Right hindlimb (tissue), 1 donor: ENCODE results near the gene ARL4C.

Source experiments
- DNase-seq: peaks from one replicate; pipeline ENCODE4 v3.0.0-alpha.2; 2018

ARL4C gene

GRCh38 chr2:234497594-234498235 is 834 bp upstream of the ARL4C start:
- DNase-seq = no peak

DNA sequence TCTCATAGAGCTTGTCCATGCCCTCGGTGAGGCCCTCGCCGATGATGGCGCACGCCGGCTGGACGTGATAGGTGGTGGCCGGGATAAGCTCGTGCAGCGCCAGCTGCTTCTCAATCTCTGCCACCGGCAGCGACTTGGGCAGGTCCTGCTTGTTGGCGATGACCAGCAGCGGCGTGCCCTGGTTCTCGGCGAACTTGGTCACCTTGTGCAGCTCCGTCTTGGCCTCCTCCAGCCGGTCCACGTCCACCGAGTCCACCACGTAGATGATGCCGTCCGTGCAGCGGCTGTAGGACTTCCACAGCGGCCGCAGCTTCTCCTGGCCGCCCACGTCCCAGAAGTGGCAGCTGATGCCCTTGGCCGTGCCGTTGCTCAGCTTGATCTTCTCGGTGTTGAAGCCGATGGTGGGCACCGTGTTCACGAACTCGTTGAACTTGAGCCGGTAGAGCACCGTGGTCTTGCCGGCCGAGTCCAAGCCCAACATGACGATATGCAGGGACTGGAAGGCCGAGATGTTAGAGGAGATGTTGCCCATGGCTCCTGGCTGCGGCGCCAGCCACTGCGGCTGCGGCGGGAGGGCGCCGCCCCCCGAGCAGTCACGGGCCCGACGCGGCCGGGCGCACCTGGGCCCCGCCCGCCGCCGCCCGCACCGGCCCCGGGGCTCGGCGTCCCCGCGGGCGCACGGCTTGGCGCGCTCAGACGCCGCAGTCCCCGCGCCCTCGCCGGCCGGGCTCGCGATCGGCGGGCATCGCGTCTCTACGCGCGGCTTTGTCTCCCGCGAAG is 636 bp downstream of the ARL4C start:
- DNase-seq = peak; percentile 31

GRCh38 chr2:234495251-234496054 is 1.4 kb downstream of the ARL4C start:
- no peak for DNase-seq

GRCh38 chr2:234494361-234495250 is 2.3 kb downstream of the ARL4C start:
- no peak for DNase-seq

DNA sequence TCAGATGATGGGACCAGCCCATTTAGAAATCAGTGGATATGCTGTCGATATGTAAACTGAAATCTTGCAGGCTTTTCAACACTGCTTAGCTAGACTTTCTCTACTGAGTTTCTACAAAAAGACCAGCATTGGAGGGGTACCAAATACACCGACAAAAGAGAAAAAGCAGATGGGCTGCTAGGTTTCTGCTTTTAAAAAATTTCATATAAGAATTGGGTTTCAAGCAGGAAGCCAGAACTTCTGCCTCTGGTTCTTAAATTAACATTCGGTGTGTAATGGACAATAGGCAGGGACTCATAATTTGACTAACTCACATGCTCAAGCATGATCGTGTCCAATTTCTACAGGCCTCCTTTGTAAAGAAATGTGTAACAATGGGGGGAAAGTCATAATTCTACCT is 3.1 kb downstream of the ARL4C start:
- DNase-seq = no peak

- no peak for DNase-seq
Observed at GRCh38 chr2:234492717-234493485, 4.0 kb downstream of the ARL4C start.

DNA sequence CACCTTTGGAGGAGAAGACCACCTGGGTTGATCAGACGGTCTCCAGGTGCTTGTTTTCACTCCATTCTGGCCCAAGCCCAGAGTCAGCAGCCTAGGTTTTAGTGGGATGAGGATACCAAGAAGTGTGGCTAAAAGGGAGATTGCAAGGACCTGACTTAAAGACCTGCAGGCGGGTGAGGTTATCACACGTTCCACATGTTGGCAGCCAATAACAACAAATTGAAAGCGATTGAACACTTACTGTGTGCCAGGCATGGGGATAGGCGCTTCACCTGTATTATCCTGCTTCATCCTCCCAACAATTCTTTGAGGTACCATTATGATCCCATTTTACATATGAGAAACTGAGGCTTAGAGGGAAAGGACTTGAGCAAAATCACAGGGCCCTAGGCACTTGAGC is 5.0 kb downstream of the ARL4C start:
- no peak for DNase-seq

DNA sequence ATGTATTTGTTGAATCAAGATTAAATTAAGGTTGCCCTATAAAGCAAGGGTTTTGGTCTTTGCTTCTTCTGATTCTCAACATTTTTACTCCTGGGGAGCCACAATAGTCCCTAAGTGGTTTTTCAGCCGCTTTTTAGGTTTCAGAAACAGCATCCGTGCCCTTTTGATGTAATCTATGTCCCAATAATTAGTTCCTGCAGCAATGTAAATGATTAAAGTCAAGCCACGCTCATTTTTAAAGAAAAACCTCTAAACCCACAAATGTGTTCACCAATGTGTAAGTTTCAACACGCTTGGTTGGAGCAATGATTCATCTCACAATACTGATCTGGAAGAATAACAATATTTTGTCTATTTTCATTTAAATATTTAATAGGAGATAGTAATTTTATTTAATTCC is 5.6 kb downstream of the ARL4C start:
- DNase-seq = no peak

GRCh38 chr2:234490271-234491091 is 6.4 kb downstream of the ARL4C start:
- DNase-seq = no peak

DNA sequence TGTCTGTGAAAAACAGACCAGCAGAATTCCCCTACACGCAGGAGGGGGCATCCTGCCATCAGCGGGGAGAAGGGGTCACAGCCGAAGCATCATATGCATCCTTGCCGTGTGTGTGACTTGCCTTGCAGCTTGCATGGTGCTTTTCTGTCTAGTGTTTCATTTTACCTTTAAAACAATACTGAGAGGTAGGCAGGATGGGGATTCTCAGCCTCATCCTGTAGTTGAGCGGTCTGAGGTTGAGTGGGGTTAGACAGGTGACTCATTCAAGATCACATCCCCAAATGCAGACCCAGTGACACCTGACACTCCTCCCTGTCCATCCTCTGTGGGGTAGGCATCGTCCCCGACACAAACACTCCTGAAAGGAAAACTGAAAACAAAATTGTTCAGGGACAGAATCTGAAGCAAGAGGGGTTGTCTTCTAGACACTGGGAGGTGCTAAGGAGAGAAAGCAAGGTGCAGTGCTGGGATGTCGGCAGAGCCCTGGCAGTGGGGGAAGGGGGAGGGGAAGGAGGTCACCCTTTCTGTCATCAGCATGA is 7.9 kb downstream of the ARL4C start:
- DNase-seq = no peak

DNA sequence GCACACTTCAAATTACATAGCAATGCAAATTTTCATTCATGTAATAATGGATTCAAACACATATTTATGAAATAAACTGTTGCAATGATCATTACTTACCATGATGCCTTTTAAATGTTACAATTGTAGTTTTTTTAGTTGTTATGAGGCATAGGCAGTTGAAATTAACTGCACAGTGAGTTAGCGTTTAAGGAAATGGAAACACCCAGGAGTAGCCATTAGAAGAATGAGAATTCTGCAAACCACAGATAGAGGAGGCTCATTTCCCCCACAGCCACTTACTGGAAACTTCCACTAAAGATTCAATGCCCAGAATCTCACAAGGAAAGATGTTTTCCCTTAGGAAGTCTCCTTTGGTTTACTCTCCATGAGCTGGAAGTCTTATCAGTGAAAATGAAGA is 8.4 kb downstream of the ARL4C start:
- no peak for DNase-seq

GRCh38 chr2:234487356-234487755 is 9.5 kb downstream of the ARL4C start:
- no peak for DNase-seq

- no peak for DNase-seq
Observed at GRCh38 chr2:234483568-234484251, 13.2 kb downstream of the ARL4C start.

- DNase-seq = no peak
Observed at GRCh38 chr2:234481301-234481700, 15.6 kb downstream of the ARL4C start.

GRCh38 chr2:234480337-234480736 is 16.5 kb downstream of the ARL4C start:
- no peak for DNase-seq

GRCh38 chr2:234479465-234479864 is 17.4 kb downstream of the ARL4C start:
- no peak for DNase-seq

GRCh38 chr2:234478121-234478858 is 18.6 kb downstream of the ARL4C start:
- DNase-seq = no peak

DNA sequence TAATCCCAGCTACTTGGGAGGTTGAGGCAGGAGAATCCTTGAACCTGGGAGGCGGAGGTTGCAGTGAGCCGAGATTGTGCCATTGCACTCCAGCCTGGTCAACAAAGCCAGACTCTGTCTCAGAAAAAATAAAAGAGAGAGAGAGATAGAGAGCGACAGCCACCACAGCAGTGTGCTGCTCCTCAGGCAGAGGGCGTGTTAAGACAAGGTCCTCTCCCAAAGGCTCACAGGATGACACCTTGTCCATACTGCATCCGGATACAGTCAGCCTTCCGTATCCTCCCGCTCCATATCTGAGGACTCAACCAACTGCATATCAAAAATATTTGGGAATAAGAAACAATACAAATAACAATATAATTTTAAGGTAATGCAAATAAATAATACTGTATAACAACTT is 20.1 kb downstream of the ARL4C start:
- DNase-seq = no peak

DNA sequence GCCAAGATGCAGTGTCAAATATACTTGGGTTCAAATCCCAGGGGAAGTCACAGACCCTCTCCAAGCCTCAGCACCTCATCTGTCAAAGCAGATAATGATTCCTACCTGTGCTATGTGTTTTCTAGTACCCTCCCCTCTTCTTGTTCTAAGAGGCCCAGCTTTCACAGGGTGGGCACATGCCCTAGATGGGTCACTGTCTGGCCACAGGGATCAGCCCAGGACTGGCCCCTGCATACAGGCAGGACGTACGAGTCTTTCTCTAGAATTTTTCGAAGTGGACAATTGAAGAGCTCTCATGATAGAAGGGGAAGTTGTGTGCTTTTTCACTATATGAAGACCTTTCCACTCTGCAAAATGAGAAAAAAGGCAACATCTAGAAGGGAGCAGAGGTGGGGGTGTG is 22.2 kb downstream of the ARL4C start:
- no peak for DNase-seq
